ENCODE results near the gene OXSR1.

GRCh38 chr3:38219609-38220197 is 54.4 kb downstream of the OXSR1 start:
- TF ChIP-seq FOXJ3 (CRISPR knock-in tag; IDR thresholded peaks at IDR 0.05; ENCODE audit: borderline replicate concordance): no peak
- no peak for TF ChIP-seq ZNF609 (CRISPR knock-in tag; IDR thresholded peaks at IDR 0.05; ENCODE audit: borderline replicate concordance)
- TF ChIP-seq ZNF44 (CRISPR knock-in tag; IDR thresholded peaks at IDR 0.05): no peak
- no peak for TF ChIP-seq FOXP1 (IDR thresholded peaks at IDR 0.05)
- TF ChIP-seq FOXP1 (CRISPR knock-in tag; IDR thresholded peaks at IDR 0.05): no peak
- TF ChIP-seq CTCF (CRISPR knock-in tag; IDR thresholded peaks at IDR 0.05): no peak
- TF ChIP-seq FOXA3 (CRISPR knock-in tag; IDR thresholded peaks at IDR 0.05): no peak
- no peak for TF ChIP-seq FOXM1 (CRISPR knock-in tag; IDR thresholded peaks at IDR 0.05)
- TF ChIP-seq KLF15 (CRISPR knock-in tag; IDR thresholded peaks at IDR 0.05; ENCODE audit: borderline replicate concordance): no peak
- TF ChIP-seq POLR2A (IDR thresholded peaks at IDR 0.05; ENCODE audit: insufficient read depth in 1 of 2, low read depth in 2 of 2, low read length in 2 of 2): no peak
- TF ChIP-seq POLR2AphosphoS2 (IDR thresholded peaks at IDR 0.05; ENCODE audit: low read depth, low read length): no peak
- TF ChIP-seq ZNF678 (CRISPR knock-in tag; IDR thresholded peaks at IDR 0.05): no peak
